Stimulated activated CD8-positive, alpha-beta memory T cell treated with anti-CD3 and anti-CD28 coated beads, Interleukin-12 subunit alpha, Interleukin-12 subunit beta, amount 100 ng/mL, for 24 hours (primary cell): ENCODE measurements around the gene PRDX2.
A peak's percentile ranks its signal among the peaks of the same experiment; 100 is the strongest.

Experiments
- DNase-seq: peaks from one replicate; pipeline ENCODE4 v3.0.0-alpha.2; 2020; ENCODE audit errors: extremely low read depth

Gene PRDX2

GRCh38 chr19:12779162-12779993 is 22.2 kb downstream of the PRDX2 start:
- DNase-seq, result no peak

DNA sequence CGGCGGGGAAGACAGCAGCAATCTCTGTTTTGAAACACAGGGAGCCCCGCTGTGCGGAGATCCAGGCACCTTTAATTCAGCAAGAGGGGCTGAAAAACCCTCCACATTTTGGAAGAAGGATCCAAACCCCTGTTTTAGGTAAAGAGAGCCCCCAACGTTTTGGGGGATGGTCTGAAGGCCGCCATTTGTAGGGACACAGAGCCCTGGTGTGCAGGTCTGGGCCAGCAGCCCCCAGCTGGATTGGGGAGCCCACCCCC is 22.8 kb downstream of the PRDX2 start:
- no peak for DNase-seq

DNA sequence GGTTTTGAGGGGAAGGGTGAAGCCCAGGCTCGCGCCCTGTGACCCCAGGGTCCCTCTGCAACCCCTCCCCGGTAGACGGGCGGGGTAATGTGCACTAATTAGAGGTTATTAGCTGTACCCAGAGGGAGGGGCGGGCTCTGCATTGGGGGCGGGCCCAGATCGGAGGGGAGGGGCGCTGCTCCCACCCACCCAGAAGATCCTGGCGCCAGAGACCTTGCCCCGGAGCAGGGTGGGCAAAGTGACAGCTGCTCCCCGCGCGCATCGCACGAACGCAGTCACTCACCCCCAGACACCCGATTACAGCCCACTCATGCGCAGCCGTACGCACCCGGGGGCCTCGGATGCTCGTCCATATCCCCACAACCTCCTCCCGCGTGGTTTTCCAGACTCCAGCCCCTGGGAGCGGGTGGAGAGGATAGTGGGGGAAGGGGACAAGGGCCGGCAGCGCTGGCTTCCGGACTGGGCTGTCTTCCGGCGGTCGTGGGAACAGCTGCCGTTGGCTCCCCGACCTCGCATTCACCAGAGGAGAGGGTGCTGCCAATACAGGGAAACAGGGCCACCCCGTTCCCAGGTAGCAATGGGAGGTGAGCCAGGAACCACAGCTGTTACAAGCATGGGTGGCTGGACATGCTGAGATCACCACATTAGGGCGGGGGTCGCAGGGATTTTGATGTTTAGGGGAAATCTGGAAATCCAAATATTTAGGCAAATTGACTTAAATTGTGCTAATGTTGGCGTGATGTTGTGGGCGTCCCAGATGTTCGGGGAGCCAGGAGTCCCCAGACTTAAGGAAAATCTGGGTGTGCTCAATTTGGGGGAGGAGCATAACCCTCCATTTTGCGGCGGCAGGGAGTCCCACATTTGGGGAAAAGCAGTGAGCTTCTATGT is 23.3 kb downstream of the PRDX2 start:
- DNase-seq, result no peak

GRCh38 chr19:12777217-12778016 is 24.2 kb downstream of the PRDX2 start:
- DNase-seq, result peak; percentile 47

DNA sequence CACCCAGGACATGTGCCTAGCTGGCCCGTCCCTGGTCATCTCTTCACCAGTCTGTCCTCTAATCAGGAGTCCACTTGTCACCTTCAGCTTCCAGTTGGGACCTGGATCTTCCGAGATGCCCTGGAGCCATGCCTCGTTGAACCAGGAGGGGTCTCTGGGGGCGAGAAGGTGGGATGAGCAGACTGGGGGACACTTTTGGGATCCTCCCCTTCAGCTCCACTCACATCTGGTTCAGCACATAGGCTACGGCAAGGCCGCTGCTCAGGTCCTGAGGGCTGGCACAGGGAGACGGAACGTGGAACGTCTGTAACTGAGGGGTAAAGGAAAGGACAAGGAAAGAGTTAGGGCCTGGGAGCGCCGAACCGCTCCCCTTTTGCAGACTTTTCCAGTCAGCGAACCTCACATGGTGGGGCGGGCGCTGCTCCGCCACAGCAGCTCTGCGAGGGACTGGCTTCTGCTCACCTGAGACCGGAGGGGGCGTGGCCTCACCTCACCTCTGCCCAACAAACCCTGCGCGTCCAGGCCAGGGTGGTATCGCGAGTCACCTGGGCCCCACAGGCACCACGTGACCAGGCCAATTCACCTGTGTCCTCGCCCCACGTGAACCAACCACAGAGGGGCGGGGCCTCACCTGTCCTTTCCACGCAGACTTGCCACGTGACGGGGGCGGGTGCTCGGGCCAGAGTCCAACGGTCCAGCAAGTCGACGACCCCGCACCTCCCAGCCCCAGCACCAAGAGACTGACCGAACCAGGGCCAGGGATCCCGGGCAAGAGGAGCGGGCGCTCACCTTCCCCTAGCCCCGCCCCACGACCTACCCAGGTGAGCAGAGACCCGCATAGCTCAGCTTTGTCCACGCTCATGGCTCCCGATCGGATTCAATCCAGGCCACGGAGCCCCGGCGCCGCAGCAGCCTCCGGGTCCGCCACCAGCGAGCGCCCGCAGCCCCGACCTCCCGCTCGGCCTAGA is 26.7 kb downstream of the PRDX2 start, which contains the start of gene HOOK2:
TSS of gene HOOK2 (minus strand) at position 965 of the 968 bp plus-strand sequence. CDS start at position 862, 103 bp downstream.
- no peak for DNase-seq

- DNase-seq, result no peak
These were observed 28.0 kb downstream of the PRDX2 start for GRCh38 chr19:12773571-12773970.

- DNase-seq, result no peak
These were observed 29.3 kb downstream of the PRDX2 start for GRCh38 chr19:12772323-12772722.

GRCh38 chr19:12770922-12771321 is 30.7 kb downstream of the PRDX2 start:
- no peak for DNase-seq

DNA sequence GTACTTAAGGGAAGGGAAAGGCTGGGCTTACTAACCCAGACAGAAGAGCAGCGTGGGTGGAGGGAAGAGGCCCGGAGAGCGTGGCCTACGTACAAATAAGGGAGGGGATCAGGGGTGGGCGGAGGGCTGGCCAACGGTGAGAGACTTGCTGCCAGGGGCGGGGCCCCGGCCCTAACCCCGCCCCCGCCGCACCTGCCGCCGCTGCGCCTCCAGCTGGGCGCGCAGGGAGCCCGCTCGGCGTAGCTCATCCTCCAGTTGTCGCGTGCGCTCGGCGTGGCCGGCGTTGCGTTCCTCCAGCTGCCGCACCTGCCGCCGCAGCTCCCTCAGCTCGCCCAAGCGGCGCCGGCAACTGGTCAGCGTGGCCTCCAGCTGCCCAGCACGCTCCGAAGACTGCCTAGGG is 31.9 kb downstream of the PRDX2 start:
- no peak for DNase-seq

DNA sequence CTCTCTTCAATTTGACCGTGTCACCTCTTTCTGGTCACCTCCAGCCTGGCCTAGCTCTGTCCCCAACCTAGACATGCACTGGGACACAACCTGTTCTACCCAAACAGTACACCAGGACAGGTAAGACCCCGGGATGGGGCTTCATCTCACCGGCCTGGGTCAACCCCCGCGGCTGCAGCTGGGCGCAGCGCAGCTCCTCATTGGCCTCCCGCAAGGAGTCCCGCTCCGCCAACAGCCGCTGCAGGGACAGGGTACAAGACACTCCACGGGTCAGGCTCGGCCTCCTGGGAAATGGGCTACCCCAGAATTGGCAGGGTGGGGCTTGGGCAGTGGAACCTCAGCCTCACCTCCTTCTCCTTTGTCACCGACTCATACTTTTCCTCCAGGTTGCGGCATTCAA is 33.9 kb downstream of the PRDX2 start:
- DNase-seq, result no peak

DNA sequence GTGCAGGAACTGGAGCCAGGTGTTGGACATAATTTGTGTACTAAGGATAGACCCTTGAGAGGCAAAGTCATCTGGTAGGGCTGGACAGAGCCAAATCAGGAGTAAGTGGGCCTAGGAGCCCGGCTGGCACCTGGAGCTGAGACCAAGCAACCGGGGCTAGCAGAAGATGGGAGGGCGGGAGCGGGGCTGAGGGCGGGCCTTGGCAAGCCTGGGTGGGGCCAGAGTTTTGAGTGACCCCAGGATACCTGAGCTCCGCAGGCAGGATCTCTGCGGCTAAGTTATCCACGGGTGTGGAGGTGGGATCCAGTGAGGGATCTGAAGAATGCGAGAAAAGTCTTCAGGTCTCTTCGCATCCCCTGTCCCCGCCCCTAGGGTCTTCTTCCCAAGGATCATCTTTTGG is 34.5 kb downstream of the PRDX2 start:
- no peak for DNase-seq

DNA sequence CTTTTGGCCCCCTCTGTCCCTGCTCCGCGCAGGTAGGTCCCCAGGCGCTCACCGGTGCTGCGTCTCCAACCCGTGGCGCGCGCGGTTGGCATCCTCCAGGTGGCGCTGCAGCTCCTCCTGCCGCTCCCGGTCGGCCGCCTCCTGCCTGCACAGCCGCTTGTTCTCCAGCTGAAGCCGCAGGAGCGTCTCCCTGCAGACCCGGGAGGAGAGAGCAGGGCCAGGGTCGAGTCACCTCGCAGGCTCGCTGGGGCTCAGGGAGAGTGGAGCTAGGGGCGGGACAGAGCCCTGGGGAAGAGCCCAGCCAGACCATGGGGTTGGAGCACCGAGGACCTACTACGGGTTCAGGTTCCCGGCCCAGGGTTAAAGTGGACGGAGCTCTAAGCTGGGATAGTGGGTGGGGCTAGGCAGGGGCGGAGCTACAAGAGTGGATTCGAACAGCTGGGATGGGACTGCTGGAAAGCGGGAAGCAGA is 35.5 kb downstream of the PRDX2 start:
- no peak for DNase-seq

DNA sequence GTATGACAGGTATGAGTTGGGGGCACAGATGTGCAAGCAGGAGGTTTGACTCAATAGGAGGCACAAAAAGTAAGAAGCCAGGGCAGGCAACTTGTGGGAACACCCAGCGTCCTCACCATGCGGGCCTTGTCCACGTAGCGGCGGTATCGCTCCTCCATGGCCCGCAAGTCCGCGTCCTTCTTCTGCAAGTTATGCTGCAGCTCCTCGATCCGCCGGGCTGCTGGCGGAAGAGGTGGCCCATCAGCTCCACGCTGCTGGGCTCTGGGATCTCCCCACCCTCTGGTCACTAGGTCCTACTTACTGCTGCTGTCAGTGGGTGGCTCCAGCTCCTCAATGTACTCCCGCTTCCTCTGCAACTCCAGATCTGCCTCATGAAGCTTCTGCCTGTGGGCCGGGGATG is 36.9 kb downstream of the PRDX2 start:
- no peak for DNase-seq

DNA sequence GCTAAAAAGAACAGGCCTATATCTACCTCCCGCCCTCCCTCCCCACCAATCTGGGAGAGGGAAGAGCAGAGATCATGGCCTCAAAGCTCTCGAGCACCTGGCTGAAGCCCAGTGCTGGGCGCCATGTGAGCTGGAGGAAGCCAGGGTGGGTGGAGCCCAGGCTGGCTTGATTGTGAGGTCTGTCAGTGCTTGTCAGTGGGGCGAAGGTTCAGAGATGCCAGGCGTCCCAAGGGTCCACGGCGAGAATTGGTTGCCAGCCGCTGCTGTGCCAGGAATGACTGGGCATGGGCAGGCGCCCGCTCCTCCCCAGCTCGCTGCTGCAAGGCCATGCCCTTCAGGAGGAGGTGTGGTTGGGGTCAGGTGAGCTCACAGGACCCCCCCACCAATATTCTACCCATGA is 38.5 kb downstream of the PRDX2 start:
- DNase-seq, result no peak

- no peak for DNase-seq
These were observed 41.9 kb downstream of the PRDX2 start for GRCh38 chr19:12759686-12760085.

DNA sequence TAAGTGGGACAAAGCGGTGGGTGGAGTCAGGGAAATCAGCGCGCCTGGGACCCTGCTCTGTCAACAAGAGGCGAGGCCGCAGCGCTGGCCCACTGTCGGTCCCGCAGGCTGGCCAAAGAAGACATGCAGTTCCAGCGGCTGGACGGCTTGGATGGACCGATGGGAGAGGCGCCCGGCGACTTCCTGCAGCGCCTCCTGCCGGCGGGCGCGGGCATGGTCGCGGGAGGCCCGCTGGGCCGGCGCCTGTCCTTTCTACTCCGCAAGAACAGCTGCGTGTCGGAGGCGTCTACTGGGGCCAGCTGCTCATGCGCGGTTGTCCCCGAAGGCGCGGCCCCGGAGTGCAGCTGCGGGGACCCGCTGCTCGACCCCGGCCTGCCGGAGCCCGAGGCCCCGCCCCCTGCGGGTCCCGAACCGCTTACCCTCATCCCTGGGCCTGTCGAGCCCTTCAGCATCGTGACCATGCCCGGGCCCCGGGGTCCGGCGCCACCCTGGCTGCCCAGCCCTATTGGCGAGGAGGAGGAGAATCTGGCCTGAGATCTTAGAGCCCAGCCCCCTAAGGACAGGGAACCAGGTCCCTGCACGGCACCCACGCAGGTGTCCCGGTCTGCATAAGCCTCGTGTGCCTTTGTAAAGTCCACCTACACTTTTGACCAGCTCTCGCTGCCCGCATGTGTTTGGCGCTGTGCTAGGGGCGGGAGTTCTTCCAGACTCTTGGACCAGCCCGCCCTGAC is 43.9 kb downstream of the PRDX2 start:
- DNase-seq, result no peak

DNA sequence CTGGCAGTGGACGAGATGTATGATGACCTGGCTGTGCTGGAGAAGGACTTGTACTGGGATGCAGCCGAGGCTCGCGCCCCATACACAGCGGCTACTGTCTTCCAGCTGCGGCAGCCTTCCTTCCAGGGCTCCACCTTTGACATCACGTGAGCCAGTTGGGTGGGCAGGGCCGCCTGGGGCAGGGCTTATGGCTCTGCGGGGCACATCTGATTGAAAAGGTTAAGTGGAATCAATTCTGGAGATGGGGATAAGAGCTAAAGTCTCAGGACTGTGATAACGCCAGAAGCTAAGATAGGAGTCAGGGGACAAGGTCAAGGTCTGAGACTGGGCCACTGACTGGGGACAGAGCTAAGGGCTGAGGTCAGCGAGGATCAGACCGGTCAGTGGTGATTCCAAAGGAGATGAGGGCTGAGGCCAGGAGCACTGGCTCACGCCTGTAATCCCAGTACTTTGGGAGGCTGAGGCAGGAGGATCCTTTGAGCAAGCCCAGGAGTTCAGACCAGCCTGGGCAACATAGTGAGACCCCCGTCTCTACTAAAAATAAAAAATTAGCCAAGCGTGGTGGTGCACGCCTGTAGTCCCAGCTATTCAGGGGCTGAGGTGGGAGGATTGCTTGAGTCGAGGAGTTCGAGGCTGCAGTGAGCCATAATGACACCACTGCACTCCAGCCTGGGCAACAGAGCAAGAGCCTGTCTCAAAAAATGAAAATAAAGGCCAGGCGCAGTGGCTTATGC is 45.3 kb downstream of the PRDX2 start:
- no peak for DNase-seq

- no peak for DNase-seq
These were observed 47.0 kb downstream of the PRDX2 start for GRCh38 chr19:12754465-12755196.
